Frontal cortex (tissue), 4 donors: Measurements from ENCODE around the gene MPV17L2. TPM values are rescaled to one million over a fixed set of nuclear protein-coding genes. Genes with fewer than 3 reads are reported as not detected.

Source experiments
- DNase-seq, 2 donors: peaks; one replicate each; pipeline ENCODE4 v3.0.0; 2012; ENCODE audit warnings: low spot score in 2 of 2
- FAIRE-seq: peaks from 2 replicates; lab custom pipeline; 2012; peaks lifted over from hg19 to GRCh38; lab: Jason Lieb, UNC
- small RNA-seq: library from RNA; depleted of rRNA; stranded (forward); fragments of <200 nt; gene quantifications from one replicate; pipeline ENCODE3, GENCODE V24; 2014
- total RNA-seq: library from RNA; depleted of rRNA; stranded (reverse); fragments of >200 nt; gene quantifications from one replicate; pipeline ENCODE4 v1.2.3, GENCODE V29; 2014
- donor health status: control.
- donor health status: control.
- donor health status: control.

MPV17L2 gene
- total RNA-seq, 1 donor from 2014 or later: 4.5 TPM

- no peak for DNase-seq
- FAIRE-seq: no peak
These were observed 36.5 kb downstream of the MPV17L2 start for GRCh38 chr19:18229474-18229873.

GRCh38 chr19:18229915-18230314, 36.9 kb downstream of the MPV17L2 start:
- DNase-seq (no peak), FAIRE-seq (no peak)

DNA sequence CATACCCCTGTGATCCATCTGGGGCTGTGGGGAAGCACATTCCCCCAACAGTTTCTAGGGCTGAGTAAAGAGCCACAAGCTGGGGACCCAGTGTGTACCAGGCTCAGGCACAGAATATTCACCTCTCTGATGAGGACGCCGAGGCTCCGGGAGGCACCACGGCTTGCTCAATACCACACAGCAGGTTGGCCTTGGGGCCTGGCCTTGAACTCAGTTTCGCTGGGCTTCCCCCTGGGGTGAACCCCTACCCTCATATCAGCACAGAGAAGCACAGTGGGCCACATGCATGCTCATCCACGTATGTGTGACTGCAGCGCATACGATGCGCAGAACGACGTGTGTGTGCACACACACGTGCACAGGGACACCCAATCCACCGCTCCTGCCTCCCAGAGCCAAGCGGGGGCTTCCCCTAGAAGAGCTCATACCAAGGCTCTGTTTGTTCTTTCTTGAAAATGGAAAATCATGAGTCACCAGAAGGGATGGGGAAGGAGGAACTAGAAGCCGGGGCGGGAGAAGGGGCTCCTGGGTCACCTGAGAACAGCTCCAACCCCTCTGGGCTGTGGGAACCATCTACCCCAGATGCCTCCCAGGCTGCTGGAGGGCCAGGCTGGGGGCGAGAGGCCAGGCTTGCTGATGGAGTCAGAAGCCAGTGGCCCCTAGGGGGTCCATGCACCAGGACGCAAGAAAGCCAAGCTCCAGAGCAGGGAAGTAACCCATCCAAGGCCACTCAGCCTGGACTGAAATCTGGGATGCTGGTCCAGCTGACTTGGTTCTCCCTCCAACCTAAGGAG, 38.1 kb downstream of the MPV17L2 start:
- no peak for DNase-seq
- no peak for FAIRE-seq

DNA sequence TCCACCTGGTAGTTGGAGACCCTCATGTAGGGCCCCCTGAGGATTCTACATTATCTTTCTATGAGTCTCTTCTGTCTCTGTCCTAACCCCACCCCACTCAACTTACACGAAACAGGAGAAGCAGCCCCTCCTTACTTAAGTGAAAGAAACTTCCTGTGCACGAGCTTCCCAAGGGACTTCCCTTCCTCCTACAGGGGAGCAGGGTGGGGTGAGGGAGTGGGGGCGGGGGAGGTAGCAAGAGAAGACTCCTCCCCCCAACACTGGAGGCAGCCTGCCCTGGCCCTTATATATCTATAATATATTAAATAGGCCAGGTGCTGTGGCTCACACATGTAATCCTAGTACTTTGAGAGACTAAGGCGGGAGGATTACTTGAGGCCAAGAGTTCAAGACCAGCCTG, 38.8 kb downstream of the MPV17L2 start:
- FAIRE-seq (no peak), DNase-seq (no peak)

GRCh38 chr19:18232540-18233223, 39.7 kb downstream of the MPV17L2 start:
- DNase-seq (no peak), FAIRE-seq (no peak)

DNA sequence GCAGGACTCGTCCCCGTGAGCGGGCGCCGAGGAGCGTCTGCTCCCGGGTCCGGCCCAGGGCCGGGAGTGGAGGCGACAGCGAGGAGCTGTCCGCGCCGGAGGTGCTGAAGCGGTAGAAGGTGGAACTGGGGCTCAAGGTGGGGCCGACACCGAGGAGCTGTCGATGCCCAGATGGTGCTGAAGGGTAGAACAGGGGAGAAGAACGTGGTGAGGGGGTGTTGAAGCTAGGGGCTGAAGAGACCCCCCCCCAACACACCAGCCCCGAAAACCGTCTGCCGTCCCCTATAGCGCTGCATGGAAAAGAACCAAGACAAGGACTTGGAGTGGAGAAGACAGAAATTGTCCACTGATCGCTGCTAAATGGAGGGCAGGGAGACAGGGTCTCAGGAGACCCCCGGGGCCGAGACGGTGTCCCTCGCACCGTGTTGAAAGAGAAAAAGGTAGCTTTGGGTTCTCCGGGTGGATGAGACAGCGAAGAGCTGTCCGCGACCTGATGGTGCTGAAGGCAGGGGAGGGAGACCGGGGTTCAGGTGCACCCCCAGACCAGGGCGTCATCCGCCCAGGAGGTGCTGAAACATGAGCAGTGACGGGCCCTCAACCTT, 40.3 kb downstream of the MPV17L2 start:
- FAIRE-seq: no peak

DNA sequence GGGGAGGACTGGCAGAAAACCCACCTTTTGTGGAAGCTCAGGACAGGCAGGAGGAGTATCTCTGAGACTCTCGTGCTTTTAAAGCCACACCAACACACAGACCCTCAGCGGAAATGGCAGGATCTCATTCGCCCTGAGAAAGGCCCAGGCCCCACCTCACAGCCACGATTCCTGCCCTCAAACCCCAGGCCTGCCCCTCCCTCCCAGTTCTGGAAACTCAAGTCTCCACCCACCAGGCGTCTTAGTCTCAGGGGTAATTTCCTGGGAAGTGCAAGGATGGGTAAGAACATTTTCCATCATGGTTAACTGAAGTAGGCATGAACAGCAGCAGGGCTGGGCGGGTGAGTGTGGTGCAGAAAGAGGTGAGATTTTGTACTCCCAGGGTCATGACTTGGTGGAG, 41.2 kb downstream of the MPV17L2 start:
- no peak for DNase-seq
- no peak for FAIRE-seq

More for the DNA sequence above, 40.3 kb downstream of the MPV17L2 start:
- peak in 1 of 2 donors; percentile 64 for DNase-seq

GRCh38 chr19:18239303-18239702, 46.3 kb downstream of the MPV17L2 start:
- no peak for FAIRE-seq

DNA sequence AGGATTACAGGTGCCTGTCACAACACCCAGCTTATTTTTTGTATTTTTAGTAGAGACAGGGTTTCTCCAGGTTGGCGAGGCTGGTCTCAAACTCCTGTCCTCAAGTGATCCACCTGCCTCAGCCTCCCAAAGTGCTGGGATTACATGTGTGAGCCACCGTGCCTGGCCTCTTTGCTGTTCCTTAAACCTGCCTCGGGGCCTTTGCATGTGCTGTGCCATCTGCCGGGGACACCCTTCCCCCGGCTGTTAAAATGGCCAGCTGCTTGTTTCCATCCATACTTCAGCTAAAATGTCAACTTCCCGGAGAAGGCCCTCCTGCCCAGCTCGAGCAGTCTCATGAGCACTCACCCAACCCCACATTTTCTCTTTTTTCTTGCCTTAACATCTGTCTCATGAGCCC, 52.3 kb downstream of the MPV17L2 start:
- FAIRE-seq: no peak

More at GRCh38 chr19:18239303-18239702, 46.3 kb downstream of the MPV17L2 start:
- DNase-seq: no peak

More for the DNA sequence above, 52.3 kb downstream of the MPV17L2 start:
- no peak for DNase-seq

Small RNA genes lying within 50 kb of the gene (small RNA-seq; reads per million reads assigned to genes)
- not detected for gene IFI30

Other genes with a start within 250 kb of the MPV17L2 start
- gene KCNN1, start 226.1 kb upstream of the MPV17L2 start, total RNA-seq: 16.3 TPM
- 1.6 TPM for gene ARRDC2, start 185.0 kb upstream of the MPV17L2 start, total RNA-seq
- gene IL12RB1, start 106.3 kb upstream of the MPV17L2 start, total RNA-seq: 0.41 TPM
- 4.5 TPM for gene MAST3, start 95.4 kb upstream of the MPV17L2 start, total RNA-seq
- 24.9 TPM for gene PIK3R2, start 40.1 kb upstream of the MPV17L2 start, total RNA-seq
- 0.41 TPM for gene IFI30, start 19.4 kb upstream of the MPV17L2 start, total RNA-seq
- gene RAB3A, start 10.8 kb downstream of the MPV17L2 start, total RNA-seq: 42.0 TPM
- gene PDE4C, start 33.2 kb downstream of the MPV17L2 start, total RNA-seq: 1.2 TPM
- 0.41 TPM for gene IQCN, start 81.2 kb downstream of the MPV17L2 start, total RNA-seq
- gene JUND, start 88.4 kb downstream of the MPV17L2 start, total RNA-seq: 35.5 TPM
- 80.3 TPM for gene LSM4, start 129.9 kb downstream of the MPV17L2 start, total RNA-seq
- 18.3 TPM for gene PGPEP1, start 147.4 kb downstream of the MPV17L2 start, total RNA-seq
- gene GDF15, start 192.9 kb downstream of the MPV17L2 start, total RNA-seq: not detected
- gene LRRC25, start 204.4 kb downstream of the MPV17L2 start, total RNA-seq: 0.41 TPM
- 69.3 TPM for gene SSBP4, start 226.2 kb downstream of the MPV17L2 start, total RNA-seq
- gene ISYNA1, start 244.9 kb downstream of the MPV17L2 start, total RNA-seq: 62.8 TPM